HCT116 (cell line): ENCODE measurements around the gene ORAI2.
"Not testable (repeated sequence)": the region's sequence is repeated elsewhere in the genome, so short reads cannot be mapped to it uniquely, and the experiment has no call there.

Experiments used
- ELF1 ChIP-seq: IDR thresholded peaks from 2 replicates; pipeline ENCODE4 v1.6.1; 2012; ENCODE audit warnings: low read depth, borderline replicate concordance
- EZH2 ChIP-seq: fragments of 200-600 bp; sonication (generic); IDR thresholded peaks from 2 replicates; pipeline ENCODE4 v1.6.1; 2017; ENCODE audit warnings: antibody characterized with exemption, mixed run types
- POLR2AphosphoS5 ChIP-seq: IDR thresholded peaks from 2 replicates; pipeline ENCODE4 v1.6.1; 2011; ENCODE audit warnings: mild to moderate bottlenecking, low read depth, low read length, moderate library complexity
- RAD21 ChIP-seq: IDR thresholded peaks from 2 replicates; pipeline ENCODE4 v1.6.1; 2012; ENCODE audit warnings: low read depth, mild to moderate bottlenecking
- YY1 ChIP-seq: IDR thresholded peaks from 2 replicates; pipeline ENCODE4 v1.6.1; 2011; ENCODE audit warnings: low read length, low read depth, moderate library complexity, mild to moderate bottlenecking; ENCODE audit not compliant: insufficient replicate concordance; ENCODE audit errors: extremely low read depth
- ZNF274 ChIP-seq: fragments of 200-500 bp; sonication (Bioruptor generic); IDR thresholded peaks from 2 replicates; pipeline ENCODE4 v1.6.1; 2014; ENCODE audit warnings: mild to moderate bottlenecking, low read depth, low read length, inconsistent platforms
- TF ChIP-seq, protein P1 (sequence below), 3 experiments: fragments of 200-600 bp in 1 of 3; sonication (generic) in 1 of 3; IDR thresholded peaks in 2 of 3; conservative IDR thresholded peaks in 1 of 3; 2 replicates each; pipeline ENCODE4 v1.5.1; 2012 to 2017; ENCODE audit warnings: low read depth in 2 of 3, low read length in 2 of 3, antibody characterized with exemption in 1 of 3, borderline replicate concordance in 1 of 3, control low read depth in 1 of 3, mild to moderate bottlenecking in 1 of 3, mixed read lengths in 1 of 3, mixed run types in 1 of 3, moderate library complexity in 1 of 3; ENCODE audit not compliant: insufficient read depth in 1 of 3
- TF ChIP-seq, protein P2 (sequence below): IDR thresholded peaks from 2 replicates; pipeline ENCODE4 v1.6.1; 2011; ENCODE audit warnings: mild to moderate bottlenecking, low read length, moderate library complexity; ENCODE audit not compliant: insufficient replicate concordance; ENCODE audit errors: extremely low read depth
- TF ChIP-seq, protein P3 (sequence below): IDR thresholded peaks from 2 replicates; pipeline ENCODE4 v1.6.1; 2012

DNA sequence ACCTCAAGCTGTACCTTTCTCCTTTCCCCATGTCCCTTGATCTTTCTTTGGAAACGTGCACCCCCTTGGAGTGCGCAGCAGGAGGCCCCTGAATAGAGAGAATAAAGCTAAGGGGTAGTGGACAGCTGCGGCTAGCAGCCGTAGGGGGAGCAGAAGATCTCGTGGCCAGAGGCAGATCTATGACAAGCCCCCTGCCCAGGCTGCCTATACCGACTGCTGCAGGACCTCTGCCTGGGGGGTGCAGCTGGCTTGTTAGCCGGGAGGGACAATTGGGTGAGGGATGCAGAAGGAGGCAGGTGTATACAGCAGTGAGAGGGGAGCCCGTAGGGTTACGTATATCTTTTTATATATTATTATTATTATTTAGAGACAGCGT is 45.8 kb downstream of the ORAI2 start:
- TF ChIP-seq, protein P1, sequence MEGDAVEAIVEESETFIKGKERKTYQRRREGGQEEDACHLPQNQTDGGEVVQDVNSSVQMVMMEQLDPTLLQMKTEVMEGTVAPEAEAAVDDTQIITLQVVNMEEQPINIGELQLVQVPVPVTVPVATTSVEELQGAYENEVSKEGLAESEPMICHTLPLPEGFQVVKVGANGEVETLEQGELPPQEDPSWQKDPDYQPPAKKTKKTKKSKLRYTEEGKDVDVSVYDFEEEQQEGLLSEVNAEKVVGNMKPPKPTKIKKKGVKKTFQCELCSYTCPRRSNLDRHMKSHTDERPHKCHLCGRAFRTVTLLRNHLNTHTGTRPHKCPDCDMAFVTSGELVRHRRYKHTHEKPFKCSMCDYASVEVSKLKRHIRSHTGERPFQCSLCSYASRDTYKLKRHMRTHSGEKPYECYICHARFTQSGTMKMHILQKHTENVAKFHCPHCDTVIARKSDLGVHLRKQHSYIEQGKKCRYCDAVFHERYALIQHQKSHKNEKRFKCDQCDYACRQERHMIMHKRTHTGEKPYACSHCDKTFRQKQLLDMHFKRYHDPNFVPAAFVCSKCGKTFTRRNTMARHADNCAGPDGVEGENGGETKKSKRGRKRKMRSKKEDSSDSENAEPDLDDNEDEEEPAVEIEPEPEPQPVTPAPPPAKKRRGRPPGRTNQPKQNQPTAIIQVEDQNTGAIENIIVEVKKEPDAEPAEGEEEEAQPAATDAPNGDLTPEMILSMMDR (IDR thresholded peaks at IDR 0.05 in 2 of 3, conservative IDR thresholded peaks at IDR 0.05 in 1 of 3; ENCODE audit: borderline replicate concordance in 1 of 3, insufficient read depth in 1 of 3, low read depth in 2 of 3, low read length in 2 of 3), result not testable (repeated sequence)
- not testable (repeated sequence) for TF ChIP-seq YY1, POLR2AphosphoS5, RAD21, EZH2, ELF1, ZNF274
- TF ChIP-seq, protein P2, sequence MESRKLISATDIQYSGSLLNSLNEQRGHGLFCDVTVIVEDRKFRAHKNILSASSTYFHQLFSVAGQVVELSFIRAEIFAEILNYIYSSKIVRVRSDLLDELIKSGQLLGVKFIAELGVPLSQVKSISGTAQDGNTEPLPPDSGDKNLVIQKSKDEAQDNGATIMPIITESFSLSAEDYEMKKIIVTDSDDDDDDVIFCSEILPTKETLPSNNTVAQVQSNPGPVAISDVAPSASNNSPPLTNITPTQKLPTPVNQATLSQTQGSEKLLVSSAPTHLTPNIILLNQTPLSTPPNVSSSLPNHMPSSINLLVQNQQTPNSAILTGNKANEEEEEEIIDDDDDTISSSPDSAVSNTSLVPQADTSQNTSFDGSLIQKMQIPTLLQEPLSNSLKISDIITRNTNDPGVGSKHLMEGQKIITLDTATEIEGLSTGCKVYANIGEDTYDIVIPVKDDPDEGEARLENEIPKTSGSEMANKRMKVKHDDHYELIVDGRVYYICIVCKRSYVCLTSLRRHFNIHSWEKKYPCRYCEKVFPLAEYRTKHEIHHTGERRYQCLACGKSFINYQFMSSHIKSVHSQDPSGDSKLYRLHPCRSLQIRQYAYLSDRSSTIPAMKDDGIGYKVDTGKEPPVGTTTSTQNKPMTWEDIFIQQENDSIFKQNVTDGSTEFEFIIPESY, result not testable (repeated sequence)
- TF ChIP-seq, protein P3, sequence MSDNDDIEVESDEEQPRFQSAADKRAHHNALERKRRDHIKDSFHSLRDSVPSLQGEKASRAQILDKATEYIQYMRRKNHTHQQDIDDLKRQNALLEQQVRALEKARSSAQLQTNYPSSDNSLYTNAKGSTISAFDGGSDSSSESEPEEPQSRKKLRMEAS, result not testable (repeated sequence)
